ENCODE data around the gene LYPD3.

DNA sequence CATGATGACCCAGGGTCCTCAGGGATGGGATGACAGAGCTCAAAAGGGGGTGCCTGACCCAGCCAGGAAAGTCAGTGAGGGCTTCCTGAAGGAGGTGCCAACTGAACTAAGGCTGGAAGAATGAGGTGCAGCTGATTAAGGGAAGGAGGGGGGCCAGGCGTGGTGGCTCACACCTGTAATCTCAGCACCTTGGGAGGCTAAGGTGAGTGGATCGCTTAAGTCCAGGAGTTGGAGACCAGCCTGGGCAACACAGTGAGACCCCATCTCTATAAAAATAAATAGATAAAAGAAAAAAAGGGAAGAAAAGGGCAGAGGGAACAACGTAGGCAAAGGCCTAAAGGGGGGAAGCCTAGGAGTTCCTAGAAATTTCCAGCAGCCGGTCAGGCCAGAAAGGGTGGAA, 9.1 kb upstream of the LYPD3 start:
- TF ChIP-seq, protein P1, sequence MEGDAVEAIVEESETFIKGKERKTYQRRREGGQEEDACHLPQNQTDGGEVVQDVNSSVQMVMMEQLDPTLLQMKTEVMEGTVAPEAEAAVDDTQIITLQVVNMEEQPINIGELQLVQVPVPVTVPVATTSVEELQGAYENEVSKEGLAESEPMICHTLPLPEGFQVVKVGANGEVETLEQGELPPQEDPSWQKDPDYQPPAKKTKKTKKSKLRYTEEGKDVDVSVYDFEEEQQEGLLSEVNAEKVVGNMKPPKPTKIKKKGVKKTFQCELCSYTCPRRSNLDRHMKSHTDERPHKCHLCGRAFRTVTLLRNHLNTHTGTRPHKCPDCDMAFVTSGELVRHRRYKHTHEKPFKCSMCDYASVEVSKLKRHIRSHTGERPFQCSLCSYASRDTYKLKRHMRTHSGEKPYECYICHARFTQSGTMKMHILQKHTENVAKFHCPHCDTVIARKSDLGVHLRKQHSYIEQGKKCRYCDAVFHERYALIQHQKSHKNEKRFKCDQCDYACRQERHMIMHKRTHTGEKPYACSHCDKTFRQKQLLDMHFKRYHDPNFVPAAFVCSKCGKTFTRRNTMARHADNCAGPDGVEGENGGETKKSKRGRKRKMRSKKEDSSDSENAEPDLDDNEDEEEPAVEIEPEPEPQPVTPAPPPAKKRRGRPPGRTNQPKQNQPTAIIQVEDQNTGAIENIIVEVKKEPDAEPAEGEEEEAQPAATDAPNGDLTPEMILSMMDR (IDR thresholded peaks at IDR 0.05), result no peak
- no peak for TF ChIP-seq POLR2A (IDR thresholded peaks at IDR 0.05)
